Activated naive CD8-positive, alpha-beta T cell treated with anti-CD3 and anti-CD28 coated beads for 36 hours (primary cell): ENCODE results near the gene KLF11. TPM values are rescaled to one million over a fixed set of nuclear protein-coding genes. Genes with fewer than 3 reads are reported as not detected.

ENCODE experiments used
- total RNA-seq, 2 experiments: library from RNA; stranded (reverse); gene quantifications; one replicate each; pipeline ENCODE4 v1.2.3, GENCODE V29; 2021

The KLF11 gene
- total RNA-seq, 2 experiments from 2014 or later: 3.7 to 3.9 TPM

Other genes starting within 250 kb of the KLF11 start
- 10 to 100 TPM; 23.0 to 25.3 TPM for gene TAF1B, start 200.1 kb upstream of the KLF11 start, total RNA-seq
- gene GRHL1, start 91.9 kb upstream of the KLF11 start, total RNA-seq: under 1 TPM; 0.49 to 0.76 TPM
- not detected for gene CYS1, start 36.9 kb downstream of the KLF11 start, total RNA-seq
- gene RRM2, start 79.2 kb downstream of the KLF11 start, total RNA-seq: 100 to 1,000 TPM; 414 to 424 TPM